Measurements from ENCODE around the gene TCOF1. TPM values are rescaled to one million over a fixed set of nuclear protein-coding genes. Genes with fewer than 3 reads are reported as not detected.

TCOF1 gene
- total and polyA plus RNA-seq, 2 donors from 2014 or later, result 12.2 to 23.5 TPM

DNA sequence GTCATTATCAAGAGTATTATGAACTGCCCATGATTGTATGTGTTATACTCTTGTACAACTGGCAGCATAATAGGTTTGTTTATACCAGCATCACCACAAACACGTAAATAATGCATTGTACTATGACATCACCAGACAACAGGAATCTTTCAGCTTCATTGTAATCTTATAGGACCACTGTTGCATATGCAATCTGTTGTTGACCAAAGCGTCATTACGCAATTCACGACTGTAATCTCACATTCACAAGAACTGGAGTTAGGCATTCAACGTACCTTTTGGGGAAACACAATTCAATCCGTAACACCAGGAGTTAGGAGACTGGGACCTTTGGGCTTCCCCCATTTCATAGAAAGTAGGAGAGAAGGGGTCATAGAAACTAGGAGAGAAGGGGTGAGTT is 34.4 kb upstream of the TCOF1 start:
- Histone ChIP-seq H3K9ac (ENCODE audit: low read length in 3 of 3) (no peak overlapping the region), H3K36me3 (ENCODE audit: control insufficient read depth in 2 of 3, insufficient read depth in 3 of 3, low read length in 3 of 3) (no peaks in the 10 kb centered on the region), H3K4me3 (ENCODE audit: low read length in 3 of 3) (no peak overlapping the region), H3K27ac (ENCODE audit: low read depth in 2 of 2, low read length in 2 of 2) (no peak overlapping the region), H3K4me1 (ENCODE audit: control insufficient read depth in 2 of 3, insufficient read depth in 2 of 3, low read depth in 1 of 3, low read length in 3 of 3) (peaks cover 0 to 5% (median 5%) of the 10 kb centered on the region in 3 donors), H3K27me3 (ENCODE audit: control insufficient read depth, insufficient read depth, low read length) (no peaks in the 10 kb centered on the region), H3K9me3 (ENCODE audit: control insufficient read depth in 2 of 3, insufficient read depth in 1 of 3, low read length in 3 of 3) (no peaks in the 10 kb centered on the region)
- TF ChIP-seq CTCF (IDR thresholded peaks at IDR 0.05; ENCODE audit: borderline replicate concordance, extremely low read depth, insufficient read depth), result no peak
- intact Hi-C loops (cut with DNase I), result no loop called here
- FAIRE-seq (no peak), DNase-seq (no peak)

- H3K4me1 ChIP-seq (ENCODE audit: control insufficient read depth in 2 of 3, insufficient read depth in 2 of 3, low read depth in 1 of 3, low read length in 3 of 3), result peaks cover 0 to 5% (median 5%) of the 10 kb centered on the region in 3 donors
- DNase-seq (no peak), FAIRE-seq (no peak)
- no peak overlapping the region for H3K9ac ChIP-seq (ENCODE audit: low read length in 3 of 3)
- no peak overlapping the region for H3K4me3 ChIP-seq (ENCODE audit: low read length in 3 of 3)
- H3K36me3 ChIP-seq (ENCODE audit: control insufficient read depth in 2 of 3, insufficient read depth in 3 of 3, low read length in 3 of 3), result no peaks in the 10 kb centered on the region
- no peaks in the 10 kb centered on the region for H3K9me3 ChIP-seq (ENCODE audit: control insufficient read depth in 2 of 3, insufficient read depth in 1 of 3, low read length in 3 of 3)
- H3K27ac ChIP-seq (ENCODE audit: low read depth in 2 of 2, low read length in 2 of 2), result no peak overlapping the region
- H3K27me3 ChIP-seq (ENCODE audit: control insufficient read depth, insufficient read depth, low read length), result no peaks in the 10 kb centered on the region
- intact Hi-C loops (cut with DNase I), result no loop called here
- TF ChIP-seq CTCF (IDR thresholded peaks at IDR 0.05; ENCODE audit: borderline replicate concordance, extremely low read depth, insufficient read depth), result no peak
Measured at GRCh38 chr5:150323819-150324218, 33.7 kb upstream of the TCOF1 start.

GRCh38 chr5:150325426-150325825 is 32.1 kb upstream of the TCOF1 start:
- Histone ChIP-seq H3K4me1 (ENCODE audit: control insufficient read depth in 2 of 3, insufficient read depth in 2 of 3, low read depth in 1 of 3, low read length in 3 of 3) (peaks cover 0 to 3% (median 2%) of the 10 kb centered on the region in 3 donors), H3K9me3 (ENCODE audit: control insufficient read depth in 2 of 3, insufficient read depth in 1 of 3, low read length in 3 of 3) (no peaks in the 10 kb centered on the region), H3K27ac (ENCODE audit: low read depth in 2 of 2, low read length in 2 of 2) (no peak overlapping the region), H3K27me3 (ENCODE audit: control insufficient read depth, insufficient read depth, low read length) (no peaks in the 10 kb centered on the region), H3K9ac (ENCODE audit: low read length in 3 of 3) (no peak overlapping the region), H3K36me3 (ENCODE audit: control insufficient read depth in 2 of 3, insufficient read depth in 3 of 3, low read length in 3 of 3) (no peaks in the 10 kb centered on the region), H3K4me3 (ENCODE audit: low read length in 3 of 3) (no peak overlapping the region)
- no peak for TF ChIP-seq CTCF (IDR thresholded peaks at IDR 0.05; ENCODE audit: borderline replicate concordance, extremely low read depth, insufficient read depth)
- FAIRE-seq (no peak), DNase-seq (no peak)
- intact Hi-C loops (cut with DNase I), result no loop called here

- Histone ChIP-seq H3K36me3 (ENCODE audit: control insufficient read depth in 2 of 3, insufficient read depth in 3 of 3, low read length in 3 of 3) (no peaks in the 10 kb centered on the region), H3K4me1 (ENCODE audit: control insufficient read depth in 2 of 3, insufficient read depth in 2 of 3, low read depth in 1 of 3, low read length in 3 of 3) (no peaks in the 10 kb centered on the region), H3K27me3 (ENCODE audit: control insufficient read depth, insufficient read depth, low read length) (no peaks in the 10 kb centered on the region), H3K9ac (ENCODE audit: low read length in 3 of 3) (no peak overlapping the region), H3K27ac (ENCODE audit: low read depth in 2 of 2, low read length in 2 of 2) (no peak overlapping the region), H3K4me3 (ENCODE audit: low read length in 3 of 3) (no peak overlapping the region), H3K9me3 (ENCODE audit: control insufficient read depth in 2 of 3, insufficient read depth in 1 of 3, low read length in 3 of 3) (no peaks in the 10 kb centered on the region)
- no peak for FAIRE-seq
- no peak for TF ChIP-seq CTCF (IDR thresholded peaks at IDR 0.05; ENCODE audit: borderline replicate concordance, extremely low read depth, insufficient read depth)
- peak in 2 of 5 donors; percentile 38 to 57 for DNase-seq
- intact Hi-C loops (cut with DNase I), result no loop called here
Measured at GRCh38 chr5:150326707-150327106, 30.8 kb upstream of the TCOF1 start.
